Omental fat pad (tissue), 4 donors: ENCODE results near the gene STXBP4. TPM values are rescaled to one million over a fixed set of nuclear protein-coding genes. Genes with fewer than 3 reads are reported as not detected.

Experiments
- ATAC-seq: fragments of 150-250 bp; one replicate; pipeline ENCODE4 v1.9.1; 2016; ENCODE audit warnings: mild to moderate bottlenecking, moderate library complexity; ENCODE audit not compliant: low FRiP score
- DNase-seq: peaks from one replicate; pipeline ENCODE4 v3.0.0-alpha.2; 2019; ENCODE audit warnings: low spot score
- total RNA-seq, 4 donors: library from RNA; depleted of rRNA; stranded (reverse); fragments of >200 nt; gene quantifications; one replicate each; pipeline ENCODE4 v1.1.0, GENCODE V29; 2016
- TF ChIP-seq, protein P1 (sequence below), 3 donors: fragments of 450-650 bp; IDR thresholded peaks; one replicate each; pipeline ENCODE4 v1.5.1; 2016 to 2017; ENCODE audit warnings: antibody characterized with exemption in 3 of 3, mild to moderate bottlenecking in 3 of 3, moderate library complexity in 2 of 3

The STXBP4 gene
- total RNA-seq, 4 donors from 2014 or later: 11.2 to 19.3 (median 16.5) TPM

DNA sequence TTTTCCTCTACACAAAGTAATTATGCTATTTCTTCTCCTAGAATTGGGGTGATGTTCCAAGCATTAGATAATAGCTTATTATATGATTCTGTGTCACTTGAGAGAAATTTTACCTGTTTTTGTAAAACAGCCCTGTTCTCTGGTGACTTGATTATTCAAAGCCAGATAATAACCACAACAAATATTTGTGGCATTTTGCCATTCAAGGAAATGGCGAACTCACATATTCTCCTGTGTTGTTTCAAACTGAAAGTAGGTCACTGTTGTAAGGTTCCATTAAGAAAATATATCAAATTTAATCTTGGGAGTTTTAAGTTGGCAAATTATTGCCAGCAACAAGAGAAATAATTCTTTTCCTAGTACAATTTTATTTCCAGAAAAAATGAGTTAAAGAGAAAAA, 124.8 kb downstream of the STXBP4 start:
- DNase-seq: no peak
- TF ChIP-seq, protein P1, sequence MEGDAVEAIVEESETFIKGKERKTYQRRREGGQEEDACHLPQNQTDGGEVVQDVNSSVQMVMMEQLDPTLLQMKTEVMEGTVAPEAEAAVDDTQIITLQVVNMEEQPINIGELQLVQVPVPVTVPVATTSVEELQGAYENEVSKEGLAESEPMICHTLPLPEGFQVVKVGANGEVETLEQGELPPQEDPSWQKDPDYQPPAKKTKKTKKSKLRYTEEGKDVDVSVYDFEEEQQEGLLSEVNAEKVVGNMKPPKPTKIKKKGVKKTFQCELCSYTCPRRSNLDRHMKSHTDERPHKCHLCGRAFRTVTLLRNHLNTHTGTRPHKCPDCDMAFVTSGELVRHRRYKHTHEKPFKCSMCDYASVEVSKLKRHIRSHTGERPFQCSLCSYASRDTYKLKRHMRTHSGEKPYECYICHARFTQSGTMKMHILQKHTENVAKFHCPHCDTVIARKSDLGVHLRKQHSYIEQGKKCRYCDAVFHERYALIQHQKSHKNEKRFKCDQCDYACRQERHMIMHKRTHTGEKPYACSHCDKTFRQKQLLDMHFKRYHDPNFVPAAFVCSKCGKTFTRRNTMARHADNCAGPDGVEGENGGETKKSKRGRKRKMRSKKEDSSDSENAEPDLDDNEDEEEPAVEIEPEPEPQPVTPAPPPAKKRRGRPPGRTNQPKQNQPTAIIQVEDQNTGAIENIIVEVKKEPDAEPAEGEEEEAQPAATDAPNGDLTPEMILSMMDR (IDR thresholded peaks at IDR 0.05): no peak
- no peak for ATAC-seq

DNA sequence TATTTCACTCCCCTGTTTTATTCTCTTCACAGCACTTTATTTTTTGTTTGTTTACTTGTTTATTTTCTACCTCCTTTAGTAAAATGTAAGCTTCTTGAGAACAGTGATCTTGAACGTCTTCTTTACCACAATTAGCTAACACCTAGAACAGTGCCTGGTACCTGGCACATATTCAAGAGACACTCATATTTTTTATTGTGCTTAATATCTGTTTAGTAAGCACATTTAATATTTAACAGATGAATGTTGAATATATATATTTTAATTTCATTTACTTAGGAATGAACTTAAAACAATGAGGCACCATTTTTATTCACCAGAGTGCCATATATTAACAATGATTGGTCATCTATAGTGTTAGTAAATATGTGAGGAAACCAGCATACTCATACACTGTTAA, 130.2 kb downstream of the STXBP4 start:
- DNase-seq: no peak
- TF ChIP-seq, protein P1 (IDR thresholded peaks at IDR 0.05): no peak
- no peak for ATAC-seq

DNA sequence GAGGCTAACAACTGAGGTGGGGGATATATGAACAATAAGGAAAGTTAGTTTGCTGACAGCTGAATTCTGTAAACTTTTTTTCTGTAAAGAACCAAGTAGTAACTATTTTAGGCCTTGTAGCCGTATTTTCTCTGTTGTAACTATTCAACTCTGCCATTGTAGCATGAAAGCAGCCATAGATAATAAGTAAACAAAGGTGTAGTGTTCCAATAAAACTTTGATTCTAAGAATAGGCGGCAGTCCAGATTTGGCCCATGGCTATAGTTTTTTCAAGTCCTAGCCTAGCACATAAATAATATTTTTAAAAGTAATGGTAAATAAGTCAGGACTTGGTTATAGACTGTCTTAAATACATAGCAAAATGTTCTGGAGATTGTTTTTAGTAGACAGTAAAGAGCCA, 142.0 kb downstream of the STXBP4 start:
- DNase-seq: no peak
- TF ChIP-seq, protein P1 (IDR thresholded peaks at IDR 0.05): no peak
- ATAC-seq: no peak

DNA sequence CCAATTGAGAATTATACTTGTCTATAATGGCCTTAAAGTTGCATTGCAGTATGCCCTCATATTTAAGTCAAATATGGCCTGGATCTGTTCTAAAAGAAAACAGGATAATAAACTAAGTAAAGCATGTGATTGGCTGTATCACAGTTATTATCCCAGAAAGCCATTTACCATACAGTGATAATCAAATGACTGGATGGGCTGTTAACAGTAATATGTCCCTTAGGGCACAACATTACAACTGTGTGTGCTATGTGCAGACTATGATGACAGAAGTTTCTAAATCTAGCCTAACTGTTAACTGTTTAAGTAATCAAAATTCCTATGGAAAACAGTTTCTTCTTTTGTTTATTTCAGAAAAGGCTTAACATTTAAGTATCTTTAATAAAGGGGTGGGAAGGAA, 145.7 kb downstream of the STXBP4 start:
- ATAC-seq (no peak), DNase-seq (no peak)
- TF ChIP-seq, protein P1 (IDR thresholded peaks at IDR 0.05): no peak

DNA sequence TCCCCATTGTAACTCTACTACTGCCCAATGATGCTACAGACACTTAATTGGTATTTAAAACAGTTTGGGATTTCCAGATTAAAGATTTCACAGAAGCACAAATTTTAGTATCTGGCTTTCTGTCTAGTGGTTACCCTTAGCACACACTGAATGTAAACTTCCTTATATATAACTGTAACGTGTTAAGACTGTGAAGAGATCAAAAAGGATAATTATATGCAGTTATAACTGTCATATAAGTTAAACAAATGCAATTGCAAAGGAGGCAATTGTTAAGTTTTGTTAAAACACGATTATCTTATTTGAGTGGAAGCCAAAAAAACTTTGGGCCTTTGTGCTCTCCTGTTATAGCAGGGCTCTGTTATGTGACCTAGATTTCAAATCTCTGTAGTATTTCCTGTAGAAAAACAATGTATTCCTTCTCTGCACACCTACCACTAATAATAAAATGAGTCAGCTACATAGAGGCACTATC, 147.9 kb downstream of the STXBP4 start:
- TF ChIP-seq, protein P1 (IDR thresholded peaks at IDR 0.05): no peak
- DNase-seq (no peak), ATAC-seq (no peak)

DNA sequence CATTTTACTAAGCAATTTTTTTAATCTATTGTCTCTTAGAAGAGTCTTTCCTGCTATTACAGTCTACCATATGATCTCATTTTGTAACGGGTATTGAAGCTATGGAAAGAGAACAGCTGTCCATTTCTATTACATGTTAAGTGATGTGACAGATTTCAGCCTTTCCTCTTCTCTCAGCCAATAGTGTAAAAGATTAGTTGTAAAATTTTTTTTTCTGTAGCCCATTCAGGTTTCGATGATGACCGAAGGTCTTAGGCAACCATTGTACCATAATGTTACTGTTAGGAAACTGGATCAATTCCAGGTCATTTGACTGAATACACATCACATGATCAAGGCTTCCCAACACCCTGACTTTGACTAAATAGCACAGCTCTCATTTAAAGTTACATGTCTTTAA, 148.6 kb downstream of the STXBP4 start:
- TF ChIP-seq, protein P1 (IDR thresholded peaks at IDR 0.05): no peak
- DNase-seq (no peak), ATAC-seq (no peak)

DNA sequence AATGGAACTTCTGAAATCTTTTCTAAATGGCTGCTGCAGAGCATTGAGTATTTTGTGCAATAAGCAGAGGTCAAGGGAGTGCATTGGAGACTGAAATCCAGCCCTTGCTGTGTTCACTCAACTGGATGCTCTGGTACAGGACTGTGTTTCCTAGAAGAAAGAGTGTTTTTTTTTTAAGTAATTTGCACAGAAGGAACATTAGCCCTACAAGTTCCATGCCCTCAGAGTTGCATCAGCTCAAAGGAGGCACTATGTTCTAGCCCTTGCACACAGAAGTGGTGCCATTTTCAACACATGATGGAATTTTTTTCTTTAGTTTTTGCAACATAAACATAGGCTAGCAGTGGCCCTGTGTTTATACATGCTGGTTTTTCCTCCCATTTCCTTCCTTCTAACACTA, 152.1 kb downstream of the STXBP4 start:
- ATAC-seq (no peak), DNase-seq (no peak)
- TF ChIP-seq, protein P1 (IDR thresholded peaks at IDR 0.05): no peak
